GM12891 (cell line): ENCODE data around the gene CPO.

Experiments
- POLR2A ChIP-seq: IDR thresholded peaks from 2 replicates; pipeline ENCODE4 v1.6.1; 2011; ENCODE audit warnings: low read depth, low read length, control low read depth
- POLR2AphosphoS5 ChIP-seq: IDR thresholded peaks from 2 replicates; pipeline ENCODE4 v1.6.1; 2011; ENCODE audit warnings: low read depth, low read length, control low read depth

DNA sequence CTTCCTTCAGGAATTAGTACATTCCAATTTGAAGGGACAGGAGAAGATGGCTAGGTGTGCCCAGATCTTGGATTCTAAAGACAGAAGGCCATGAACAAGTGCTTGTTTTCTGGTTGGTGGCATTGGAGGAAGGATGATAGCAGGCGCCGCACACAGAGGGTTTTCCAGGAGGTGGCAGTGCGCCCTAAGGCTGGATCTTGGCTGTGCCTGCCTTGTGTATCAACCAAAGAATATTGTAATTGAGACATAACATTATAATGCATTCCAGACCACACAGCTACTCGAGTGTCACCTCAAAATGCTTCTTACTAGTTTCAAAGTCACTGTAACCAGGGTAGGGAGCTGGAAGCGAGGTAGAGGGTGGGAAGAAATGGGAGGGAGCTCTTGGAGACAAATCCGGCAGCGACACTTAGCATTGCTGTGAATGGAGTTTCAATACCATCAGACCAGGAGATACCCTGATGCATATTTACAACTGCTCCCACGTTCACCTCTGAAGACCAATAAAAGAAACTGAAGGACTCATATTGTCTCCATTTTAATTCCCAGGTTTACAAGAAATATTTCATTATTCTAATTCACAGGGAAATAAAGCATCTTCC lies 42.5 kb downstream of the CPO start:
- TF ChIP-seq POLR2A (no peak), POLR2AphosphoS5 (no peak)
